OCI-LY1 (cell line): ENCODE data around the gene TUBA3C.

Experiments
- EZH2 ChIP-seq: fragments of 200-600 bp; sonication (generic), shearing (Covaris generic); IDR thresholded peaks from 2 replicates; pipeline ENCODE4 v1.8.0; 2017; ENCODE audit warnings: borderline replicate concordance, mixed run types, mild to moderate bottlenecking, antibody characterized with exemption, low read length, moderate library complexity, mixed read lengths
- TF ChIP-seq, protein P1 (sequence below): fragments of 200-600 bp; sonication (generic), shearing (Covaris generic); IDR thresholded peaks from 2 replicates; pipeline ENCODE4 v1.5.1; 2017; ENCODE audit warnings: mild to moderate bottlenecking, antibody characterized with exemption, low read length, moderate library complexity, mixed read lengths

- TF ChIP-seq, protein P1, sequence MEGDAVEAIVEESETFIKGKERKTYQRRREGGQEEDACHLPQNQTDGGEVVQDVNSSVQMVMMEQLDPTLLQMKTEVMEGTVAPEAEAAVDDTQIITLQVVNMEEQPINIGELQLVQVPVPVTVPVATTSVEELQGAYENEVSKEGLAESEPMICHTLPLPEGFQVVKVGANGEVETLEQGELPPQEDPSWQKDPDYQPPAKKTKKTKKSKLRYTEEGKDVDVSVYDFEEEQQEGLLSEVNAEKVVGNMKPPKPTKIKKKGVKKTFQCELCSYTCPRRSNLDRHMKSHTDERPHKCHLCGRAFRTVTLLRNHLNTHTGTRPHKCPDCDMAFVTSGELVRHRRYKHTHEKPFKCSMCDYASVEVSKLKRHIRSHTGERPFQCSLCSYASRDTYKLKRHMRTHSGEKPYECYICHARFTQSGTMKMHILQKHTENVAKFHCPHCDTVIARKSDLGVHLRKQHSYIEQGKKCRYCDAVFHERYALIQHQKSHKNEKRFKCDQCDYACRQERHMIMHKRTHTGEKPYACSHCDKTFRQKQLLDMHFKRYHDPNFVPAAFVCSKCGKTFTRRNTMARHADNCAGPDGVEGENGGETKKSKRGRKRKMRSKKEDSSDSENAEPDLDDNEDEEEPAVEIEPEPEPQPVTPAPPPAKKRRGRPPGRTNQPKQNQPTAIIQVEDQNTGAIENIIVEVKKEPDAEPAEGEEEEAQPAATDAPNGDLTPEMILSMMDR: no peak
- TF ChIP-seq EZH2: no peak
These were observed 3.7 kb upstream of the TUBA3C start for GRCh38 chr13:19185086-19185864.
